Keratinocyte (primary cell): ENCODE data around the gene UBAC2.

Experiments used
- CTCF ChIP-seq, 3 experiments: IDR thresholded peaks in 1 of 3; conservative IDR thresholded peaks in 1 of 3; optimal IDR thresholded peaks in 1 of 3; 2 replicates in 2 of 3; 3 replicates in 1 of 3; pipeline versions ENCODE3 to v1.5.1; 2011; ENCODE audit warnings: low read length in 3 of 3, mild to moderate bottlenecking in 3 of 3, moderate library complexity in 2 of 3, control low read depth in 1 of 3, inconsistent platforms in 1 of 3; ENCODE audit not compliant: insufficient read depth in 2 of 3; ENCODE audit errors: extremely low read depth in 1 of 3
- EZH2 ChIP-seq: IDR thresholded peaks from one replicate; pipeline ENCODE4 v1.6.1; 2012; ENCODE audit warnings: inconsistent platforms, mild to moderate bottlenecking, low read length, moderate library complexity

GRCh38 chr13:99327761-99328160 lies 127.1 kb downstream of the UBAC2 start:
- TF ChIP-seq CTCF (optimal IDR thresholded peaks at IDR 0.05 in 1 of 3, IDR thresholded peaks at IDR 0.05 in 1 of 3, conservative IDR thresholded peaks at IDR 0.05 in 1 of 3; ENCODE audit: extremely low read depth in 1 of 3, insufficient read depth in 2 of 3, low read length in 3 of 3), result no peak
- TF ChIP-seq EZH2, result no peak
